HepG2 (cell line): Measurements from ENCODE around the gene LAPTM4A. TPM values are rescaled to one million over a fixed set of nuclear protein-coding genes. Genes with fewer than 3 reads are reported as not detected.

ENCODE experiments used
- ATAC-seq: fragments of 200-7000 bp; cut with Tn5 transposase; 3 replicates; pipeline ENCODE4 v1.9.1; 2020; ENCODE audit warnings: mild to moderate bottlenecking, moderate library complexity
- BruUV-seq: library from RNA; stranded (reverse); fragments of 400-500 nt; replicated peaks from 2 replicates; lab custom pipeline; 2021; lab: Mats Ljungman, UMichigan
- CTCF ChIA-PET: fragments of 300-600 bp; formaldehyde crosslinking; extraction: SDS; loops from one replicate; lab custom pipeline; 2021; ENCODE audit warnings: low total read pairs, inconsistent platforms, low intra/inter-chr PET ratio; lab: Yijun Ruan, JAX
- POLR2A ChIA-PET: fragments of 350-600 bp; sonication (Branson Sonifier 250); formaldehyde crosslinking; loops from one replicate; lab custom pipeline; 2020; ENCODE audit warnings: antibody characterized with exemption, inconsistent platforms; lab: Yijun Ruan, JAX
- DNase-seq: peaks from one replicate; pipeline ENCODE4 v3.0.0-alpha.2; 2015; ENCODE audit warnings: low spot score
- FAIRE-seq: peaks from 3 replicates; lab custom pipeline; 2011; peaks lifted over from hg19 to GRCh38; lab: Jason Lieb, UNC
- H2AFZ ChIP-seq: one replicate; pipeline ENCODE4 v1.6.1; 2011; ENCODE audit warnings: low read length, inconsistent platforms
- H3K27ac ChIP-seq: fragments of 300-600 bp; 3 replicates; pipeline ENCODE4 v1.8.0; 2011; ENCODE audit warnings: mixed run types, mild to moderate bottlenecking, mixed read lengths, low read length, inconsistent platforms; ENCODE audit not compliant: insufficient read depth; ENCODE audit errors: extremely low read length
- H3K27me3 ChIP-seq, 2 experiments: fragments of 200-600 bp in 1 of 2; 2 replicates in 1 of 2; 3 replicates in 1 of 2; pipeline versions ENCODE4 v1.6.0 to v1.8.0; 2011; ENCODE audit warnings: low read length in 2 of 2, mild to moderate bottlenecking in 2 of 2, moderate library complexity in 2 of 2, inconsistent platforms in 1 of 2; ENCODE audit not compliant: insufficient read depth in 2 of 2, control insufficient read depth in 1 of 2
- H3K36me3 ChIP-seq, 2 experiments: fragments of 200-600 bp in 1 of 2; replicated peaks in 1 of 2; 2 replicates in 1 of 2; 3 replicates in 1 of 2; pipeline versions ENCODE4 v1.5.1 to v1.8.0; 2011; ENCODE audit warnings: low read length in 2 of 2, inconsistent platforms in 1 of 2; ENCODE audit not compliant: insufficient read depth in 2 of 2, control insufficient read depth in 1 of 2
- H3K4me1 ChIP-seq: 2 replicates; pipeline ENCODE4 v1.5.1; 2012; ENCODE audit warnings: low read length, inconsistent platforms; ENCODE audit not compliant: insufficient read depth
- H3K4me2 ChIP-seq: 2 replicates; pipeline ENCODE4 v1.6.0; 2011; ENCODE audit warnings: low read depth, low read length, inconsistent platforms
- H3K4me3 ChIP-seq, 3 experiments: fragments of 200-600 bp in 1 of 3; sonication (generic), shearing (Covaris generic) in 1 of 3; replicated peaks in 1 of 3; 2 replicates each; pipeline ENCODE4 v1.5.1; 2011 to 2016; ENCODE audit warnings: low read length in 3 of 3, inconsistent platforms in 2 of 3, low read depth in 2 of 3, mild to moderate bottlenecking in 2 of 3, control low read depth in 1 of 3, mixed read lengths in 1 of 3; ENCODE audit not compliant: insufficient read depth in 1 of 3
- H3K79me2 ChIP-seq: one replicate; pipeline ENCODE4 v1.6.1; 2011; ENCODE audit warnings: low read length, inconsistent platforms; ENCODE audit not compliant: insufficient read depth
- H3K9ac ChIP-seq: 2 replicates; pipeline ENCODE4 v1.6.0; 2011; ENCODE audit warnings: mild to moderate bottlenecking, low read depth, low read length, inconsistent platforms; ENCODE audit not compliant: insufficient read depth
- H3K9me3 ChIP-seq: 2 replicates; pipeline ENCODE4 v1.5.1; 2012; ENCODE audit warnings: mild to moderate bottlenecking, low read length
- H4K20me1 ChIP-seq: 2 replicates; pipeline ENCODE4 v1.6.0; 2011; ENCODE audit warnings: inconsistent platforms, mild to moderate bottlenecking, low read length, moderate library complexity; ENCODE audit not compliant: insufficient read depth
- FOXM1 ChIP-seq: sonication (generic); formaldehyde crosslinking; IDR thresholded peaks from 2 replicates; pipeline ENCODE4 v1.5.0; 2020; ENCODE audit warnings: missing genetic modification reagents
- HDAC6 ChIP-seq: fragments of 200-600 bp; sonication (generic); IDR thresholded peaks from 2 replicates; pipeline ENCODE4 v1.7.0; 2017; ENCODE audit warnings: mild to moderate bottlenecking, antibody characterized with exemption, low read length, low read depth
- HNRNPLL ChIP-seq: fragments of 200-400 bp; formaldehyde crosslinking; IDR thresholded peaks from 2 replicates; pipeline ENCODE4 v1.6.1; 2017; ENCODE audit warnings: mild to moderate bottlenecking, low read depth, low read length; ENCODE audit not compliant: poor library complexity, severe bottlenecking
- SKI ChIP-seq: fragments of 450-650 bp; IDR thresholded peaks from one replicate; pipeline ENCODE4 v1.6.1; 2018; ENCODE audit warnings: mild to moderate bottlenecking; ENCODE audit not compliant: partially characterized antibody
- SRY ChIP-seq: sonication (generic); formaldehyde crosslinking; IDR thresholded peaks from 2 replicates; pipeline ENCODE4 v1.8.0; 2022; ENCODE audit warnings: mild to moderate bottlenecking, missing genetic modification reagents
- ZNF550 ChIP-seq: sonication (generic); formaldehyde crosslinking; IDR thresholded peaks from 2 replicates; pipeline ENCODE4 v1.4.0; 2020; ENCODE audit warnings: mild to moderate bottlenecking, missing genetic modification reagents, borderline replicate concordance
- ZNF564 ChIP-seq: sonication (generic); formaldehyde crosslinking; IDR thresholded peaks from 2 replicates; pipeline ENCODE4 v1.8.1; 2023; ENCODE audit warnings: mild to moderate bottlenecking, missing genetic modification reagents
- ZNF589 ChIP-seq: sonication (generic); formaldehyde crosslinking; conservative IDR thresholded peaks from 2 replicates; pipeline ENCODE4 v1.8.0; 2022; ENCODE audit warnings: mild to moderate bottlenecking, moderate library complexity, missing genetic modification reagents
- ZNF790 ChIP-seq: sonication (generic); formaldehyde crosslinking; IDR thresholded peaks from 2 replicates; pipeline ENCODE4 v1.8.0; 2022; ENCODE audit warnings: missing genetic modification reagents, mild to moderate bottlenecking, borderline replicate concordance
- ZSCAN9 ChIP-seq: IDR thresholded peaks from 2 replicates; pipeline ENCODE4 v1.6.1; 2016; ENCODE audit warnings: borderline replicate concordance
- WGBS: methylation state at CpG from one replicate; pipeline ENCODE4 v1.1.6; 2017; ENCODE audit warnings: low lambda C conversion rate; 5-methylcytosine and 5-hydroxymethylcytosine counted together
- in situ Hi-C: cut with HindIII; loops from 2 replicates; pipeline ENCODE4 v1.10.0; 2017; ENCODE audit warnings: low pct_unique_long_range_greater_than_20kb; ENCODE audit not compliant: extremely low pct_ligation_motif_present
- intact Hi-C: fragments of 100-400 bp; cut with micrococcal nuclease; formaldehyde crosslinking; loops from one replicate; pipeline ENCODE4 v1.10.0; 2022; ENCODE audit not compliant: unreplicated experiment
- polyA plus RNA-seq, 8 experiments: library from polyadenylated mRNA; depleted of rRNA in 3 of 8; stranded (reverse) in 7 of 8; unstranded in 1 of 8; fragments of >200 nt; fragmentation: Illumina TruSeq in 4 of 8; extraction: Trizol in 4 of 8; gene quantifications; 2 replicates each; pipeline versions ENCODE4 v1.2.1 to v1.2.3, GENCODE V29; 2011 to 2016; ENCODE audit warnings: low read depth in 4 of 8, missing spikeins in 1 of 8, mixed read lengths in 1 of 8; ENCODE audit not compliant: insufficient read depth in 1 of 8
- total RNA-seq, 5 experiments: library from RNA; depleted of rRNA; stranded (reverse); fragments of >200 nt; fragmentation: Illumina TruSeq; extraction: Trizol; gene quantifications; 2 replicates each; pipeline ENCODE4 v1.2.3, GENCODE V29; 2016; ENCODE audit warnings: low read depth in 1 of 5
- TF ChIP-seq, protein P1 (sequence below): sonication (generic); formaldehyde crosslinking; IDR thresholded peaks from 2 replicates; pipeline ENCODE4 v1.8.1; 2023; ENCODE audit warnings: missing genetic modification reagents, mild to moderate bottlenecking, borderline replicate concordance
- TF ChIP-seq, protein P2 (sequence below): sonication (generic); formaldehyde crosslinking; IDR thresholded peaks from 2 replicates; pipeline ENCODE4 v1.5.0; 2020; ENCODE audit warnings: missing genetic modification reagents

The LAPTM4A gene
- total and polyA plus RNA-seq, 2 of the 13 experiments (the other 11 are each of a cell fraction or from before 2014, with no cell fraction given) = 116 to 558 TPM

DNA sequence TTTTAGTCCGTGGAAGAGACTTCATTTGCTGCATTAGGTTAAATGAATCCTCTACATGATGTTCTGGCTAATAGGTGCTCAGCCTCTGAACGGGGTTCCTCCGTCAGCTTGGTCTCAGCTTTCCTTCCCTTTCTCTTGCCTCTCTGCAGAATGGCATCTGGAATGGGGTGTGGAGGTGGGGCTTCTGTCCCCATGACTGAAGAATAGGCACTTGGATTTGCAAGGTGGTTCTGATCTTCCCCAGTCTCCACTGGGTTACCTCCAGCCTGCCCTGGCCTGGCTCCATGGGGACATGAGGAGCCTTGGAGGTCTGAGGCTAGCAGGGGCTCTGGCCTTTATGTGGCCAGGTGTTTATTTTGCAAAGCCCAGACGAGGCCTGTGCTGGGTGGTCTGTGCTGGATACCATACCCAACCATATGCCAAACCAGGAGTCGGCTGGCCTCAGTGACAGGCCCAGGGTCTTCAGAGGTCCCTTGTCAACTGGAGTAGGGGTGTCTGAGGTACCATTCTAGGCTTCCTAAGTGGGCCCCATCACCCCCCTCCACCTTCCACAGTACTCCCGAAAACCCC lies 28.2 kb upstream of the LAPTM4A start:
- H2AFZ ChIP-seq = no peak overlapping the region
- H3K4me3 ChIP-seq = no peak overlapping the region
- no peak for ATAC-seq
- POLR2A ChIA-PET = interaction anchor here (0.8 to 4.0 kb wide), 4 partner anchors 14 to 68 kb away, joined by 3 to 40 read pairs (median 4); partner anchors contain the start of gene LAPTM4A
- FAIRE-seq = no peak
- no peak overlapping the region for H3K9ac ChIP-seq
- CTCF ChIA-PET = no interaction called here
- no peaks in the 10 kb centered on the region for H3K9me3 ChIP-seq
- intact Hi-C loops (no loop called here), in situ Hi-C loops (no loop called here)
- no peak for TF ChIP-seq HDAC6
- no peak for TF ChIP-seq ZNF564 (CRISPR knock-in tag)
- TF ChIP-seq, protein P1, sequence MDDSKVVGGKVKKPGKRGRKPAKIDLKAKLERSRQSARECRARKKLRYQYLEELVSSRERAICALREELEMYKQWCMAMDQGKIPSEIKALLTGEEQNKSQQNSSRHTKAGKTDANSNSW = no peak
- no peak for TF ChIP-seq SKI
- TF ChIP-seq FOXM1 (CRISPR knock-in tag) = no peak
- no peak for TF ChIP-seq ZNF589 (CRISPR knock-in tag)
- TF ChIP-seq ZNF550 (CRISPR knock-in tag) = no peak
- TF ChIP-seq HNRNPLL = no peak
- no peak for TF ChIP-seq SRY
- TF ChIP-seq, protein P2, sequence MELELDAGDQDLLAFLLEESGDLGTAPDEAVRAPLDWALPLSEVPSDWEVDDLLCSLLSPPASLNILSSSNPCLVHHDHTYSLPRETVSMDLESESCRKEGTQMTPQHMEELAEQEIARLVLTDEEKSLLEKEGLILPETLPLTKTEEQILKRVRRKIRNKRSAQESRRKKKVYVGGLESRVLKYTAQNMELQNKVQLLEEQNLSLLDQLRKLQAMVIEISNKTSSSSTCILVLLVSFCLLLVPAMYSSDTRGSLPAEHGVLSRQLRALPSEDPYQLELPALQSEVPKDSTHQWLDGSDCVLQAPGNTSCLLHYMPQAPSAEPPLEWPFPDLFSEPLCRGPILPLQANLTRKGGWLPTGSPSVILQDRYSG (CRISPR knock-in tag) = no peak
- no peak for TF ChIP-seq ZSCAN9 (CRISPR knock-in tag)
- TF ChIP-seq ZNF790 (CRISPR knock-in tag) = no peak
- H3K27ac ChIP-seq = no peak overlapping the region
- H4K20me1 ChIP-seq = no peaks in the 10 kb centered on the region
- H3K4me2 ChIP-seq = no peak overlapping the region
- no peaks in the 10 kb centered on the region; a peak in 1 of 5 replicates for H3K27me3 ChIP-seq
- no TSS peak for BruUV-seq
- H3K4me1 ChIP-seq = peaks cover 59% of the 10 kb centered on the region
- WGBS = 43% methylated on average over 5 of the region's 6 CpGs
- DNase-seq = no peak
- H3K36me3 ChIP-seq = no peaks in the 10 kb centered on the region
- no peaks in the 10 kb centered on the region for H3K79me2 ChIP-seq
